HG02588 (cell line): ENCODE data around the gene NPPA.
"Not testable (repeated sequence)": the region's sequence is repeated elsewhere in the genome, so short reads cannot be mapped to it uniquely, and the experiment has no call there.

Experiments used
- ATAC-seq: cut with Tn5 transposase; IDR thresholded peaks from one replicate; pipeline ENCODE4 v1.9.1; 2021; ENCODE audit warnings: mild to moderate bottlenecking, moderate library complexity; ENCODE audit not compliant: unreplicated experiment

Gene NPPA

DNA sequence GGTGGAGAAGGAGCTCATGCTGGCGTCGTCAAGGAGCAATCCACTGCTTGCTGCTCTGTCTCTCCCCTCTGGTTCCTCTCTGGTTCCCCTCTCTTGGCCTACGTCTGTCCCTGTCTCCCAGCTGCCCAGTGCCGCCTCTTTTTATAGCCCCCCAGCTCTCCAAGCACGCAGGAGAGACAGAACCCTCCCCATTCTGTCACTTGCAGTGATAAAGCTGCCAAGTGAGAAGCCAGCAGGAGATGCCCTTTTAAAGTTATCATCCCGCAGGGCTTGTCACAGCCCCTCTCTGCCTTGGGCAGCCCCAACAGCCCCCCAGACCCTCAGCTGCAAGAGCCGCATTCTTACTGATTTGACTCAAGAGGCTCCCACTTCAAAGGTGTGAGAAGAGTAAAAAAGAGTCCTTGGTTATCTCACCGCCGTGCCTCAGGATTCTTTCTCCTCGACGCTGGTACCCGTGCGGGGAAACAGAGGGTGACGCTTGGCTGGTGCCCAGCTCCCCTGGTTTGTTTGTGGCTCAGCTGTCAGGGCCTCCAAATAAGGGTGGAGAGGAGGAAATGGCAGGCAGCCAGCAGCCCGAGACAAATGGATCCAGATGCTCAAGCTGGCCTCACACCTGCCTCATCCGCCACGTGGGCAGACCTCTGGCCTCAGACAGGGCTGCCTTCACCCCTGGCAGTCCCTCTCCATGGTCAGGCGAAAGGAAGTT, at the start of gene NPPA:
TSS of gene NPPA (minus strand) at position 117 of the 706 bp plus-strand sequence. CDS start at position 18, 99 bp downstream.
- no peak for ATAC-seq

DNA sequence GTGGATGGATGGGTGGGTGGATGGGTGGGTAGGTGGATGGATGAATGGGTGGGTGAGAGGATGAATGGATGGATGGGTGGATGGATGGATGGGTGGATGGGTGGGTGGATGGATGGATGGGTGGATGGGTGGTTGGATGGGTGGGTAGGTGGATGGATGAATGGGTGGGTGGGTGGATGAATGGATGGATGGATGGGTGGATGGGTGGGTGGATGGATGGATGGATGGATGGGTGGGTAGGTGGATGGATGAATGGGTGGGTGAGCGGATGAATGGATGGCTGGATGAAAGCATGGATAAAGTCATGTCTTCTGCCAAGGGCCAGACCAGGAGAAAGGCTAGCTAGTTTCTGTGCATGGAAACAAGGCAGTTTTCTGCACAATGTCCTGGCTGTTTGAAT, 46.9 kb upstream of the NPPA start:
- not testable (repeated sequence) for ATAC-seq

DNA sequence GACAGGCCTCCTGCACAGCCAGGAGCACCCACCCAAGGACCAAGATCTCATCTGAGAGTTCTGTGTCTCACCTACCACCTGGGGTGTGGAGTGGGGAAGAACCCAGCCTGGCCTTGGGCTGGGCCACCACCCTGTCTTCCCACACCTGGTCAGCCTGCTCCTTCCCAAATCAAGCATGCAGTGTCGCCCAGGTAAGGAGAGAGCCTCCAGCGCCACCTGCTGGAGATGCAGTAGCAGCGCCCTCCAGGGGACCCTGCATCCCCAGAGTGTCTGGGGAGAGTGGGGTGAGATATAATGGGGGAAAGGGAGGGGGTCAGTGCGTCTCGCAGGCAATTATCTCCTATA, 46.3 kb upstream of the NPPA start:
- ATAC-seq: no peak

DNA sequence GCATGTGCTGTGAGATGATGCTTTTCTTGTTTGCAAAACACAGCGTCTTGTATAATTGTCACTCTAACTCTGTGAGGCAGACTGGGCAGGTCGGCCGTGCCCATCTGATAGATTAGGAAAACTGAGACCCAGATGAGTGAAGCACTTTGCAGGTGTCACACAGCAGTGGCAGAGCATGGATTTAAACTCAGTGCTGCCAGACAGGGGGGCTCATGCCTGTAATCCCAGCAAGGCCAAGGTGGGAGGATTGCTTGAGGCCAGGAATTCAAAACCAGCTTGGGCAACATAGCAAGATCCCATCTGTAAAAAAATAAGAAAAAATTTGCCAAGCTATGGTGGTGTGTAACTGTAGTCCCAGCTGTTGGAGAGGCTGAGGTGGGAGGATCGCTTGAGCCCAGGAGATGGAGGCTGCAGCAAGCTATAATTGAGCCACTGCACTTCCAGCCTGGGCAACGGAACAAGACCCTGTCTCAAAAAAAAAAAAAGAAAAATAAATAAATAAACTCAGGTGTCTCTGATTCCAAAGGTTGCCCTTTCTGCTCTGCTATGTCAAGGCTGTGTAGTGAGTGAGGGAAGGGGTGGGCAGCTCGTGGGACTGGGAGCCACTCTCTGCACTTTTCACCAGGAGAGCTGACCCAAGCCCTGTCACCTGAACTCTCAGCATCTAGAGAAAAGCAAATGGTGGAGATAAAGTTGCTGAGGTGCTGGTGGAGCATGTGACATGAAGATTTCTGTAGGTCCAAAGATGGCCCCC, 44.0 kb upstream of the NPPA start:
- no peak for ATAC-seq

DNA sequence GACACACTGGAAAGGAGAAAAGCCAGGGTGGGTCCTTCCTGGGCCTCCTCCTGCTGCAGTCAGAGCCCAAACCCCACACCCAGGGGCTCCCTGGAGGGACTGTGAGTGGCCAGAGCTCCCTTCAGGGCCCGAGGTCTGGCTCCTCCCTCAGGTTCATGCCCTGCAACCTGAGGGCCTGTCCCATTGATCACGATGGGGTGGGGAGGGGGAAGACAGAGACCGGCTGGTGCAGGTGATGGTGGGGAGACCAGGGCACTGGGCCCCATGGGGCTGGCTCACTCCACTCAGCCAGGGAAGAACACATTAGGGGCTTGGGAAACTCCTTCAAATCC, 41.3 kb upstream of the NPPA start:
- no peak for ATAC-seq

- ATAC-seq: no peak
Observed at GRCh38 chr1:11888206-11888876, 40.8 kb upstream of the NPPA start.

DNA sequence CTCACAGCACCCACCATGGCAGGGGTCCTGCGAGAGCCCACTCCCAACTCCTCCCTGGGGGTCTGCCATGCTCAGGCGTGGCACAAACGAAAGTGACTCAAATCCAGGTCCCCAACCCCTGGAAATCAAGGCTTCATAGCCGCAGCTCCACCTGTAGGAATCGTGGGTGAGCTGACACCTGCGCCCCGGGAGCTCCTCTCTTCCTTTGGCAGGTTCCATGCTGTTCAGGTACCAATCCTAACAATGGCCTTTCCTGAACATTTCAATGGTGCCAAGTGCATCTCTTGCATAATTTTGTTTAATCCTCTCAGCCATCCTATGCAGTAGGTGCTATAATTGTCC, 40.1 kb upstream of the NPPA start:
- no peak for ATAC-seq

DNA sequence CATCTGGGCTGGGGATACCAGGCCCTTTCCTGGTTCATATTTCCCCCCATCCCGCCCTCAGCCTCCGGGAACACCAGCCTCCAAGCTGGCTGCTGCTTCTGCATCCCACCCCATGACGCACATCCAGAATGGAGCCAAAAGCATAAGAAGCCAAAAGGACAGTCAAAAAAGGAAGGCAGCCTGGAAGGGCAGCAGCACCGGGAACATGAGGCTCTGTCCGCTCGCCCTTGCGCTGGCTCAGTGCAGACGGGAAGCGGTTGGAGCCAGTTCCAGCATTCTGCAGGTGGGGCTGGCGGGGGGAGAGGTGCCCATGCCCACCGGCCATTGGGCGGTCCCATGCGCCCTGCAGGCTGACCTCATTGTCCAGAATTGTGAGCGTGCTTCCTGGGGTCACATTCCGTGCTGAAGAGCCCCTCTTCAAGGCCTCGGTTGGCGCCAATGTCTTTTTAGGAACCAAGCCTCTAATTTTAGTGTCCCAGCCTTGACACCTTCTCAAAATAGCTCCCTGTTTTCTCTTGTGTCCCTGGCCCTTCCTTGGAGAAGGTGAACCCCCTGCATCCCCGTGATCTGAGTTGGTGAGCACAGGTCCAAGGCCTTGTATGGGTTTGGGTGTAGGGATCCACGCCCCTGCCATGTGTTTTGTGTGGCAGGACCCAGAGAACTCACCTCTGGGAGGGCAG, 39.5 kb upstream of the NPPA start:
- ATAC-seq: no peak

DNA sequence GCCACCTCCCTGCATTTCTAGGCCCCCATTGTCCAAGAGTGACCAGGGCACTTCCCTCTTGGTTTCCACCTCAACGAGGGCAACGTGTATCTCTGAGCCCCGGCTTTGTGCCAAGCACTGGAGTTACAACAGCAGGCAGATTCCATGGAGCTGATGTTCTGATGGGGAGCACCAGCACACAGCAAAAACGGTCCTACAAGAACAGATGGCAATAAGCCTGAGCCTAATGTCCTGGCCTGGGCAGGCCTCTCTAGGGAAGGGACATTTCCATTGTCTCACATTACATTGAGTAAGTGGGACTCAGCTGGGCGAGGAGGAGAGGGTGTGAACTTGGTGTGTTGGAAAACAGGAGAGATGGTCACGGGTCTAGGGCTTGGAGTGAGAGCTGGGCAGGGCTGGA, 38.3 kb upstream of the NPPA start:
- no peak for ATAC-seq

DNA sequence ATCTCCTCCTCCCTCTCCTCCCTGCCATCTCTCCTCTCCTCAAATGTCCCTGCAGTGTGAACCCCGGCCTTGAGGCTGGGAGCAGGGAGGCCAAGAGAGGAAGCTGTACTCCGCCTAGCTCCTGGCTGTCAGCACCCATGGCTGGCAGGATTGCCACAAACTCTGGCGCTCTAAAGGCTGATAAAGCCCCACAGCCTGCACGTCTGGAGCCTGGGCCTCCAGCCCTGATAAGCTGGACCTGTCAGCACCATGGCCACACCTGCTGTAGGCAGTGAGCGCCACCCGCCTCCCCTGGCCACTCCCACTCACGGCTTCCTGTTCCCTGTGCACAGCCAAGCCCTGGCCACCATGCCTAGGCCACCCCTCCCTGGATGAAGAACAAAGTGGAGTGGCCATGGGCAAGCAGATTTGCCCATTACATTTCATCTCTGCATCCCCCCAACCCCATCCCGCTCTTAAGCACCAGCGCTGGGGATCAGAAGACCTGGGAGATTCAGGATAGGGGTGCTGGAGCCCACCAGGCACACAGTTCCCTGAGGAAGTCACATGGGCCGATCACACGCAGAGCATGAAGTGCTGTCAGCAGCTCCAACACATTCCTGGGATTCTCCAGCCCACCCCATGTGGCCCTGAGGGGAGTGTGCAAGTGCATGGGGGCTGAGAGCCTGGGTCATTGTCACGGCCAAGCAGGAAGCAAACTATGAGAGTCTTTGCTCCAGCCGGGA, 35.4 kb upstream of the NPPA start:
- no peak for ATAC-seq

DNA sequence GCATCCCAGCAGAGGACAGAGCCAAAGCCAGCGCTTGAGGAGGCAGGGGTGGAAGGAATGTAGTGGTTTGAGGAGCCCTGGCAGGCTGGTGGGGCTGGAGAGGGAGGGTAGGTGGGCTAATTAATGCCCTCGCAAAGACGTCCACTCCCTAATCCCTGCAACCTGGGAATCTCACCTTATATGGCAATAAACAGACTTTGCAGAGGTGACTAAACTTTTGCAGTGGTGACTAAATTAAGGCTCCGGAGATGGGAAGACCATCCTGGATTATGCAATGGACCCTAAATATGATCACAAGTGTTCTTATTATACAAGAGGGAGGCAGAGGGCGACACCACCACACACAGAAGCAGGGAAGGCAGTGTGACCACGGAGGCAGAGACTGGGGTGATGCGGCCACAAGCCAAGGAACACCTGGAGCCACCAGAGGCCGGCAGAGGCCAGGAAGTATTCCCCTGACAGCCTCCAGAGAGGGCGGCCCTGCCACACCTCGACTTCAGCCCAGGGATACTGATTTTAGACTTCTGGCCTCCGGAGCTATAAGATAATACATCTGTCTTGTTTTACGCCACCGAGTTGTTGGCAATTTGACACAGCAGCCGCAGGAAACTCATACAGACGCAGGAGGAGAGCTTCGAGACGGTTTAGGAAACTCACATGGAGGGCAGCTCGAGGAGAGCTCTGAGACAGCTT, 34.3 kb upstream of the NPPA start:
- no peak for ATAC-seq

DNA sequence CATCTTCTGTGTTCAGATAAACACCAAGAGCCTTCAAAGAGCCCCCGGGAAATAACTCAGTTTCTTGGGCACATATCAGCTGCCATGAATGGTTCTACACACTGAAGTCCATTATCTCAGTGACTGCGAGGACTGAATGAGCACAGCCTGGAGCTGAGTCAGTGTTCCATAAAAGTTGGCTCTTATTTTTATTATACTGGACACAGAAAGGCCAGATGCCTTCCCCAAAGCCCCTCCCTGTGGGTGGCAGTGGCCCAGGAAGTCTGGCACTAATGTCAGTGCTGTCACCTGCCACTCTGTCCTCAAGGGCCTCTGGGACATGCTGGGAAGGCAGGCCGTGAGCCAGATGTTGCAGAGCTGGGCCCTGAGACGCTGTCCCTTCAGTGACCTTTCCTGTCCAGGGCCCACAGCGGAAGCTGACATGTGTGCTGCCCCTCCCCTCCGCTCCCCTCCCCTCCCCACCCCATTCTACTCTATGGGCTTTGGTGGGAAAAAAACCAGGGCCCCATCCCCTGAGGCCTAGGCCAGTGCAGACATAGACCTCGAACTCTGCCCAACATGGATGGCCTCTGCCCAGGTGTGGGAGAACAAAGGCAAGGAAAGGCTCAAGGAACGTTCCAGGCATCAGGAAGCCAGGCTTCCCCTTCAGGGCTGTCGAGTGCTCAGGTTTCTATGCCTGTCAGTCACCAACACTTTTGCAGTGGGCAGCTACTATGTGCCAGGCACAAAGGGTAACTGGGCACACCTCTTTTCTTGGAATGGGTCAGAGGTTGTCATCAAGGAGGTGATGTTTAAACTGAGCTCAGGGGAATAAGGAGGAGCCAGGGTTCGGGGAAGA, 33.5 kb upstream of the NPPA start:
- no peak for ATAC-seq

DNA sequence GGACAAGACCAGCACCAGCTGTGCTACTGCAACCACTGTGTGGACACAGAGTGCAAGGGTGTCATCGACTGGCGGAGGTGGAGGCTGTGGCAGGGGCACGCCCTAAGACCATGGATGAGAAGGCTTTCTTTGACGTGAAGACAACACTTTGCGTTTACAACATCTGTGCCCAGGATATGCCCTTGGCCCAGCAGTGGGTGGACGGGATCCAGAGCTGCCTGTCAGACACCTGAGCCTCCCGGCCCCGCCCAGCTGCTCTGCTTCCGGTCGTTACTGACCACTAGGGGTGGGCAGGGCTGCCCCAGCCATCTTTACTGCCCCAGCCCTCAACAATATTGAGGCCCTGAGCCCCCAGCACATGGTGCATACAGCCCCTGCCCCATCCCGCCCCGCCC, 32.6 kb upstream of the NPPA start:
- no peak for ATAC-seq

DNA sequence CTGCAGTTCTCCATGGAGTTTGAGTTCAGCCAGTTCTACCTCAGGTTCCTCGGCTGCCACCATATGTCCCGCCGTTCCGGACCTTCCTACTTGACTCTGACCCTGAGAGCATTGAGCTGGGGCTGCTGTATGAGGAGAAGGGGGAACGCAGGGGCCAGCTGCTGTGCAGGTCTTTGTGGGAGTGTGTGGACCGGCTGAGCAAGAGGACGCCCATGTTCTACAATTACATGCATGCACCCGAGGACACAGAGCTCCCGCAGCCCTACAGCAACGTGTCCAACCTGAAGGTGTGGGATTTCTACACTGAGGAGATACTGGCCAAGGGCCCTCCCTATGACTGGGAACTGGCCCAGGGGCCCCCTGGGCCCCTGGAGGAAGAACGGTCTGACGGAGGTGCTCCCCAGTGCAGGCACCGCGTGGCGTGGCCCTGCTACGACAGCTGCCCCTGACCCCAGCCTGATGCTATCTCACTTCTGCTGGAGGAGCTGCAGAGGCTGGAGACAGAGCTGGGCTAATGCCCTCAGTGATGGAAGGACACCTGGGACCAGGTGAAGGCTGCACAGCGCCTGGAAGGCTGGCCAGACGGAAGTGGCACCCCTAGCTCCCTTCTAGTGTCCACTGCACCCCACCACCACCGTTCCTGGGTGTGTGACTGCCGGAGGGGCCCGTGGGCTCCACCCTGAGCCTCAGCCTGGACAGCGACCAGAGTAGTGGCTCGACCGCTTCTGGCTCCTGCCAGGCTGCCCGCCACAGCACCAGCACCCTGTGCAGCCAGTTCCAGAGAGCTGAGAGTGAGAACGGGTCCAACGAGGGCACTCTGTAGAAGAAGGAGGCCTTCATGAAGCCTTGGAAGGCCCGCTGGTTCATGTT, 32.0 kb upstream of the NPPA start:
- ATAC-seq: no peak

DNA sequence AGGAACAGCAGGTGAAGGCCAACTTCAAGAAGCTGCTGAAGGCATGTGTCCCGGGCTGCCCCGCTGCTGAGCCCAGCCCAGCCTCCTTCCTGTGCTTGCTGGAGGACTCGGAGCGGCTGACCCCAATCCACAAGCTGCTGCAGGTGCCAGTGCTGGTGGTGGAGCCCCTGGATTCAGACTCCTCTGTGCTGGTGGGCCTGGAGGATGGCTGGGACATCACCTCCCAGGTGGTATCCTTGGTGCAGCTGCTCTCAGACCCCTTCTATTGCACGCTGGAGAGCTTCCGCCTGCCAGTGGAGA, 31.3 kb upstream of the NPPA start:
- ATAC-seq: no peak

DNA sequence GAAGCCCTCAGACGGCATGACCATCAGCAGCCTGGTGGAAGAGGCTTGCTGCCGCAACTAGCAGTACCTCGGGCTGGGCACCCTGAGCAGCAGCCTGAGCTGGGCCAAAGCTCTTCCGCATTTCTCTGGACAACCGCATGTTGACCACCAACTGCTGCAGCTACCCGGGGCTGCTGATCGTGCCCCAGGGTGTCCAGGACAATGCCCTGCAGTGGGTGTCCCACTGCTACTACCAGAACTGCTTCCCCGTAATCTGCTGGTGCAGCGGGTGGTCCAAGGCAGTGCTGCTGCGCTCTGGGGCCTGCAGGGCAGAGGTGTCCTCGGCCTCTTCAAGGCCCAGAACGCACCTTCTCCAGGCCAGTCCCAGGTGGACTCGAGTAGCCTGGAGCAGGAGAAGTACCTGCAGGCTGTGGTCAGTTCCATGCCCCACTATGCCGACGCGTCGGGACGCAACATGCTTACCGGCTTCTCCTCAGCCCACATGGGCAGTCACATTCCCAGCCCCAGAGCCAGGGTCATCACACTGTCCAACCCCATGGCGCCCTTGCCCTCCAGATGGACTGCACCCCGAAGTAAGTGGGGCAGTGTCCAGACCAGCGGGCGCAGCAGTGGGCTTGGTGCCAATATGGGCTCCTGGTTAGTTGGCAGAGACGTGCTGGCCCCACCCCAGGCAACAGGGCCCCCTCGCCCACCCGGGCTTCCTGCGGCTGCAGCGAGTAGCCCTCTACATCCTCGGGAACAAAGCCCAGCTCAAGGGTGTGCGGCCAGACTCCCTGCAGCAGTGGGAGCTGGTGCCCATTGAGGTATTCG, 30.7 kb upstream of the NPPA start:
- no peak for ATAC-seq

DNA sequence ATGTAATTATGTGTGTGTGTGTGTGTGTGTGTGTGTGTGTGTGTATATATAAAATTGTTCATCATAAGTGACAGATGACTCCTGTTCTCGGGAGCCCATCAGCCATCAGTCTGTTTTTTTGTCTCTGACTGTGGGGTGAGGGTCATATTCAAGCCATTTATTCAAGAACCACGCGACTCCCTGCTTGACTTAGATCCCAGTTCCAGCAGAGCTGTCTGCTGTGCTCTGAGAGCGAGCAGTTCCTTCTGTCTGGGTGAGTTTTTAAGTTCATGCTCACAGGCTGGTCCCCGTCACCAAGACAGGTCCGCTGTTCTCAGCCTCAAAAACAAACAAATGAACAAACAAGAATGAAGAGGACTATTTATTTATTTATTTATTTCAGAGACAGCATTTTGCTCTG, 29.5 kb upstream of the NPPA start:
- no peak for ATAC-seq

GRCh38 chr1:11875094-11875493, 27.5 kb upstream of the NPPA start:
- no peak for ATAC-seq
